Glutamatergic neuron (in vitro differentiated cells): Measurements from ENCODE around the gene C1QTNF3. TPM values are rescaled to one million over a fixed set of nuclear protein-coding genes. Genes with fewer than 3 reads are reported as not detected.
"Not testable (repeated sequence)": the region's sequence is repeated elsewhere in the genome, so short reads cannot be mapped to it uniquely, and the experiment has no call there.

Experiments
- DNase-seq: peaks from one replicate; pipeline ENCODE4 v3.0.0; 2022
- H3K27ac Mint-ChIP-seq: one replicate; pipeline ENCODE4 v1.8.0; 2020; ENCODE audit warnings: mild to moderate bottlenecking, mixed read lengths, inconsistent platforms; ENCODE audit not compliant: unreplicated experiment
- H3K27me3 Mint-ChIP-seq: one replicate; pipeline ENCODE4 v1.8.0; 2020; ENCODE audit warnings: mild to moderate bottlenecking, moderate library complexity, mixed read lengths, inconsistent platforms; ENCODE audit not compliant: unreplicated experiment
- H3K36me3 Mint-ChIP-seq: one replicate; pipeline ENCODE4 v1.8.0; 2020; ENCODE audit warnings: mild to moderate bottlenecking, mixed read lengths, inconsistent platforms; ENCODE audit not compliant: unreplicated experiment
- H3K4me1 Mint-ChIP-seq: one replicate; pipeline ENCODE4 v1.8.0; 2020; ENCODE audit warnings: mild to moderate bottlenecking, low read depth, mixed read lengths, inconsistent platforms; ENCODE audit not compliant: unreplicated experiment
- H3K4me3 Mint-ChIP-seq: one replicate; pipeline ENCODE4 v1.8.0; 2020; ENCODE audit warnings: mild to moderate bottlenecking, mixed read lengths, inconsistent platforms; ENCODE audit not compliant: unreplicated experiment
- H3K9me3 Mint-ChIP-seq: one replicate; pipeline ENCODE4 v1.8.0; 2020; ENCODE audit warnings: mild to moderate bottlenecking, moderate library complexity, mixed read lengths, inconsistent platforms; ENCODE audit not compliant: unreplicated experiment
- CTCF ChIP-seq: fragments of 200-600 bp; sonication (generic); IDR thresholded peaks from one replicate; pipeline ENCODE4 v1.5.0; 2021; ENCODE audit not compliant: partially characterized antibody, unreplicated experiment
- long read RNA-seq: library from polyadenylated mRNA; unstranded; transcript quantifications from one replicate; pipeline ENCODE4 v2.0.0, GENCODE V29; 2020; ENCODE audit not compliant: unreplicated experiment
- total RNA-seq: library from RNA; stranded (reverse); fragmentation: NEBNext Ultra II Directional; extraction: Animal tissue kit (Norgen Biotek cat#: 25700); gene quantifications from one replicate; pipeline ENCODE4 v1.2.1, GENCODE V29; 2021; ENCODE audit not compliant: unreplicated experiment

The C1QTNF3 gene
- total RNA-seq, result 9.0 TPM
- long read RNA-seq, partial matches to known transcripts, result 0 of 1 reads
- long read RNA-seq, other reads (novel, unspliced or antisense), result 1 of 1 reads

- Mint-ChIP-seq H3K4me3 (no peak within 1 kb of the TSS), H3K27me3 (no peaks in the 10 kb centered on the region), H3K9me3 (peaks cover 1% of the 10 kb centered on the region), H3K27ac (no peak within 1 kb of the TSS), H3K4me1 (peaks cover 4% of the 10 kb centered on the region), H3K36me3 (no peaks in the 10 kb centered on the region)
- TF ChIP-seq CTCF, result no peak
- no peak for DNase-seq
These were observed at the start of gene C1QTNF3 for GRCh38 chr5:34043099-34043876. TSS of gene C1QTNF3 (minus strand) at chr5:34043213. CDS start at chr5:34043125, 88 bp downstream.

GRCh38 chr5:34091039-34091438 is 48.0 kb upstream of the C1QTNF3 start:
- H3K36me3 Mint-ChIP-seq, H3K27ac Mint-ChIP-seq, H3K4me1 Mint-ChIP-seq, DNase-seq, H3K27me3 Mint-ChIP-seq, H3K9me3 Mint-ChIP-seq, H3K4me3 Mint-ChIP-seq: not testable (repeated sequence)

- H3K27me3 Mint-ChIP-seq, H3K27ac Mint-ChIP-seq, DNase-seq, H3K36me3 Mint-ChIP-seq, H3K4me3 Mint-ChIP-seq, H3K4me1 Mint-ChIP-seq, H3K9me3 Mint-ChIP-seq: not testable (repeated sequence)
These were observed 46.8 kb upstream of the C1QTNF3 start for GRCh38 chr5:34089802-34090201.

GRCh38 chr5:34087728-34088127 is 44.7 kb upstream of the C1QTNF3 start:
- not testable (repeated sequence) for H3K36me3 Mint-ChIP-seq, H3K9me3 Mint-ChIP-seq, H3K4me1 Mint-ChIP-seq, H3K27ac Mint-ChIP-seq, DNase-seq, H3K4me3 Mint-ChIP-seq, H3K27me3 Mint-ChIP-seq

- not testable (repeated sequence) for H3K9me3 Mint-ChIP-seq, H3K4me3 Mint-ChIP-seq, H3K27ac Mint-ChIP-seq, H3K36me3 Mint-ChIP-seq, H3K27me3 Mint-ChIP-seq, H3K4me1 Mint-ChIP-seq, DNase-seq
These were observed 40.9 kb upstream of the C1QTNF3 start for GRCh38 chr5:34083898-34084297.

GRCh38 chr5:34079505-34079904 is 36.5 kb upstream of the C1QTNF3 start:
- H3K36me3 Mint-ChIP-seq, H3K4me3 Mint-ChIP-seq, H3K27me3 Mint-ChIP-seq, H3K9me3 Mint-ChIP-seq, DNase-seq, H3K4me1 Mint-ChIP-seq, H3K27ac Mint-ChIP-seq: not testable (repeated sequence)

- not testable (repeated sequence) for H3K27me3 Mint-ChIP-seq, H3K36me3 Mint-ChIP-seq, H3K4me1 Mint-ChIP-seq, DNase-seq, H3K4me3 Mint-ChIP-seq, H3K9me3 Mint-ChIP-seq, H3K27ac Mint-ChIP-seq
These were observed 34.6 kb upstream of the C1QTNF3 start for GRCh38 chr5:34077636-34078035.

- not testable (repeated sequence) for H3K9me3 Mint-ChIP-seq, DNase-seq, H3K27ac Mint-ChIP-seq, H3K36me3 Mint-ChIP-seq, H3K4me1 Mint-ChIP-seq, H3K27me3 Mint-ChIP-seq, H3K4me3 Mint-ChIP-seq
These were observed 33.8 kb upstream of the C1QTNF3 start for GRCh38 chr5:34076719-34077364.

- H3K27ac Mint-ChIP-seq, H3K4me3 Mint-ChIP-seq, H3K36me3 Mint-ChIP-seq, H3K27me3 Mint-ChIP-seq, DNase-seq, H3K9me3 Mint-ChIP-seq, H3K4me1 Mint-ChIP-seq: not testable (repeated sequence)
These were observed 31.5 kb upstream of the C1QTNF3 start for GRCh38 chr5:34074472-34074871.

GRCh38 chr5:34074071-34074470 is 31.1 kb upstream of the C1QTNF3 start:
- H3K27ac Mint-ChIP-seq, result not testable (repeated sequence)

GRCh38 chr5:34070626-34071025 is 27.6 kb upstream of the C1QTNF3 start:
- H3K4me3 Mint-ChIP-seq, H3K9me3 Mint-ChIP-seq, H3K27ac Mint-ChIP-seq, DNase-seq, H3K36me3 Mint-ChIP-seq, H3K27me3 Mint-ChIP-seq, H3K4me1 Mint-ChIP-seq: not testable (repeated sequence)

More at GRCh38 chr5:34074071-34074470, 31.1 kb upstream of the C1QTNF3 start:
- not testable (repeated sequence) for H3K4me1 Mint-ChIP-seq, H3K36me3 Mint-ChIP-seq, H3K9me3 Mint-ChIP-seq, H3K4me3 Mint-ChIP-seq, H3K27me3 Mint-ChIP-seq, DNase-seq
